Measurements from ENCODE around the gene INF2.

INF2 gene

DNA sequence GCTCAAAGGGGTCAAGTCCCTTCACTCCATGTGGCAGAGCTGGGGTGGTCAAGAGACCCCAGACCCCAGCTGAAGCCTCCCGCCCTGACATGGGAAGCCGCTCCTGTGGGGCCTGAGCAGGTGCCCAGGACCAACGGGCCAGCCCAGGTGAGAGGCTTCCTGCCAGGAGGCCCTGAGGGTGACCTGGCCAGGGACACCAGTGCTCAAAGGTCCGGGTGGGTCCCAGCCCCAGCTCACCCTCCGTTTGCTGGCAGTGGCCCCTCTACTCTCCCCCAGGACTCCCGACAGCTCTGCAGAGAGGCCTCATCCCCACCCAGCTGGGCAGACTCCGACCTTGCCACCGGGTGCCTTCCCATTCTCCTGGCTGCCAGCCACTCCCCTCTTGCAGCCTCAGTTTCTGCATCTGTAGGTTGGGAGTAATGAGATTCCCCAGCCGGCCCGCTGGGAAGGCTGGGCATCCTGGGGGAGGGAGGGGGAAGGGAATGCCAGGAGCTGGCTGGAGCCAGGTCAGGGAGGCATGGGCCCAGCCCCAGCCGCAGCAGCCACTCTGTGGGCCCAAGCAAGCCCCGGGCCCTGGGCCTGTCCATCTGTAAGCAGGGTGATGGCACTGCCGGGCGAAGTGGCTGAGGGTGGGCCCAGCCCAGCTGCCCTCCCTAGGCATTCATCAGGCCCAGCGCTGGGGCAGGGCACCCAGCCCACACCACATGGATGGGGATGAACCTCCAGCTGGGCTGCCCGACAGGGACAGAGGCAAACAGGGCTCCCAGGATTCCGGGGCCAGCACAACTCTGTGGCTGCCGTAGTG, 10.3 kb upstream of the INF2 start:
- DNase-seq (no peak), ATAC-seq (no peak)
- no peaks in the 10 kb centered on the region for H3K9me3 Mint-ChIP-seq
- peak overlapping the region; percentile 83 to 95 for H3K4me3 Mint-ChIP-seq
- peaks cover 37% of the 10 kb centered on the region for H3K4me1 Mint-ChIP-seq
- H3K27me3 Mint-ChIP-seq = no peaks in the 10 kb centered on the region
- no peak overlapping the region for H3K27ac Mint-ChIP-seq

DNA sequence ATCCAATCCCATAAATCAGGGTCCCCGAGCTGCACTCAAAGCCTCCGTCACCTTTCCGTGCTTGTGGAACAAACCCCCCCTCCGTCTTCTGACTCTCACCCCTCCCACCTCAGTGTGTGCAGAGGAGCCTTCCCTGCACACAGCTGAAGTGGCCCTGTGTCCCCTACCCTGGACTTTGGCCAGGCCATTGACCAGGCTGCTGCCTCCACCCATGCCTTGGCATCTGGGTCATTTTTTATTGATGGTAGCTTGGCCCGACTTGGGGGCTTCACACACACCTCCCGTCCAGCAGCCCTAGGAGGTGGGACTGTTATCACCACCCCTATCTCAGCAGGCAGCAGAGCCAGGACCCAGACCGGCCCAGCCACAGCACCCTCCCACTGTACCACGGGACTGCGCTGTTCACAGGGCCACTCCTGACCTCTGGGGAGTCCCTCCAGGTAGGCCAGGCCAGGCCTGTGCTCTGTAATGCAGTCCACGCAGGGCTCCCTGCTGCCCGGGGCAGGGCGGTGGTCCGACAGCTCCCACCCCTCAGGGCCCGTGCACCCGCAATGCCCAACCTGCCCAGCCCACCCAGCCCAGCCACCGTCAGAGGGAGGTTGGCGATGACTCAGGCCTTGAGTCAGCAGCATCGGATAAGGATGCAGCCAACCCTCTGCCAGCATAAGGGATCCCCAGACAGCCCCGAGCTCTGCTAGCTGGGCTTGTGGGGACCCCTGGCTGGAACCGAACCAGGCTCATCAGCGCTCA, 9.2 kb upstream of the INF2 start:
- peak overlapping the region in 1 of 2 donors; percentile 27 for H3K4me3 Mint-ChIP-seq
- peak overlapping the region in 1 of 2 donors; percentile 59 for H3K27ac Mint-ChIP-seq
- peaks cover 41% of the 10 kb centered on the region for H3K4me1 Mint-ChIP-seq
- ATAC-seq (no peak), DNase-seq (no peak)
- H3K9me3 Mint-ChIP-seq = no peaks in the 10 kb centered on the region
- no peaks in the 10 kb centered on the region for H3K27me3 Mint-ChIP-seq

DNA sequence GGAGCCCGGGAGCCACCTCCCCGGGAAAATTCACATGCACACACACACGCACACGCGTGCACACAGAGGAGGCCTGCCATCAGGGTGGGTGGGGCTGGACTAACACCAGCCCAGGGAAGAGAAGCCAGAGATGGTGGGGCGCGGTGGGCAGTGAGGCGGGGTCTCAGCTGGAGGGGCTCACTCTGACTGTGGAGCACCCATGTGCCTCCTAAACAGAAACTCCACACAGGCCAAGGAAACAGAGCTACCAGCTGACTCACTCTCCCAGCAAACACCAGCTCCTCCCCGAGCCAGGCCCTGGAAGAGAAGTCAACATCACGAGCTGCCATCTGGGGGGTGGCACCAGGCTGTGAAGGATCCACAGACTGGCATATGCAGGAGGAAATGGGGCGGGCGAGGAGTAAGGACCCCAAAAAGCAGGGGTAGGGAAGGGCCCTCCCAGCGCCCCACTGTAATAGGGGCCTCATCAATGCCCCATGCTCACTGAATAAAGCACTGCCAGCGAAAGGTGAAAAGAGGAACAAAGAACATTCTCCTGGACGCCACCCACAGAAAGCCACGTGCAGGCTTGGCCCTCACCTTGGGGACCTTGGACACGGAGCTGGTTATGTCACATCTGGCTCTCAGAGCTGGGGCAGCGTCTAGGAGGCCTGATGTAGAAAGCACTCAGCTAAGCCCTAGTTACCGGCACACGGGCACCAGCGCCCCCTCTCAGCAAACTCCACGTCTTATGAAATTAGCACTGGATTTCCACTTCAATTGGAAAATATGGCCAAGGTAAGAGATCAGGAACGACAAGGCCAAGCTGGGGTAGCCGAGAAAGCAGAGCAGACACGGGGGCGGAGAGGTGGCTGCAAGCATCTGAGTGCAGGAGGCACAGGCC, 8.4 kb upstream of the INF2 start:
- no peak overlapping the region for H3K27ac Mint-ChIP-seq
- H3K9me3 Mint-ChIP-seq = no peaks in the 10 kb centered on the region
- DNase-seq (no peak), ATAC-seq (no peak)
- no peak overlapping the region for H3K4me3 Mint-ChIP-seq
- no peaks in the 10 kb centered on the region for H3K27me3 Mint-ChIP-seq
- peaks cover 47% of the 10 kb centered on the region for H3K4me1 Mint-ChIP-seq

GRCh38 chr14:104681689-104682074, 7.7 kb upstream of the INF2 start:
- Mint-ChIP-seq H3K27ac (no peak overlapping the region), H3K4me3 (no peak overlapping the region), H3K27me3 (no peaks in the 10 kb centered on the region), H3K9me3 (no peaks in the 10 kb centered on the region), H3K4me1 (peaks cover 47% of the 10 kb centered on the region)
- ATAC-seq (no peak), DNase-seq (no peak)

- ATAC-seq (no peak), DNase-seq (no peak)
- Mint-ChIP-seq H3K9me3 (no peaks in the 10 kb centered on the region), H3K27me3 (no peaks in the 10 kb centered on the region), H3K4me1 (peaks cover 47% of the 10 kb centered on the region), H3K4me3 (no peak overlapping the region), H3K27ac (no peak overlapping the region)
These were observed 7.3 kb upstream of the INF2 start for GRCh38 chr14:104682107-104682593.

- Mint-ChIP-seq H3K27ac (no peak overlapping the region), H3K9me3 (no peaks in the 10 kb centered on the region), H3K4me3 (no peak overlapping the region), H3K27me3 (no peaks in the 10 kb centered on the region), H3K4me1 (peaks cover 47% of the 10 kb centered on the region)
- ATAC-seq = no peak
- DNase-seq = no peak
These were observed 5.6 kb upstream of the INF2 start for GRCh38 chr14:104683653-104684448.

DNA sequence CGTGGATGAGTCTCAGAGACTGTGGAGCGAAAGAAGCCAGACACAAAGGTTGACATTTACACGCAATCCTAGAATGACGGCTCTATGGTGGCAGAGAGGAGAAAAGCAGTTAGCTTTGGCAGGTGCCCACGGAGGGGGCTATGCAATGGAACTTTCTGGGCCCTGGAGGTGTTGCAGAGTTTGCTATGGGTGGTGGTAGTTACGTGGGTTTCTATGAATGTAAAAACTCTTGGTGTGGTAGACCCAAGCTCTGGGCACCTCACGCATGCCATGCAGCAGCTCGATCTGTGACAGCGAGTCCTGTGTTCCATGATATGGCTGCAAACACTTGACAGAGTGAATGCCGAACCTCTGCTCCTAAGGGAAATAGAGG, 5.0 kb upstream of the INF2 start:
- H3K4me3 Mint-ChIP-seq = no peak overlapping the region
- ATAC-seq = no peak
- no peak overlapping the region for H3K27ac Mint-ChIP-seq

DNA sequence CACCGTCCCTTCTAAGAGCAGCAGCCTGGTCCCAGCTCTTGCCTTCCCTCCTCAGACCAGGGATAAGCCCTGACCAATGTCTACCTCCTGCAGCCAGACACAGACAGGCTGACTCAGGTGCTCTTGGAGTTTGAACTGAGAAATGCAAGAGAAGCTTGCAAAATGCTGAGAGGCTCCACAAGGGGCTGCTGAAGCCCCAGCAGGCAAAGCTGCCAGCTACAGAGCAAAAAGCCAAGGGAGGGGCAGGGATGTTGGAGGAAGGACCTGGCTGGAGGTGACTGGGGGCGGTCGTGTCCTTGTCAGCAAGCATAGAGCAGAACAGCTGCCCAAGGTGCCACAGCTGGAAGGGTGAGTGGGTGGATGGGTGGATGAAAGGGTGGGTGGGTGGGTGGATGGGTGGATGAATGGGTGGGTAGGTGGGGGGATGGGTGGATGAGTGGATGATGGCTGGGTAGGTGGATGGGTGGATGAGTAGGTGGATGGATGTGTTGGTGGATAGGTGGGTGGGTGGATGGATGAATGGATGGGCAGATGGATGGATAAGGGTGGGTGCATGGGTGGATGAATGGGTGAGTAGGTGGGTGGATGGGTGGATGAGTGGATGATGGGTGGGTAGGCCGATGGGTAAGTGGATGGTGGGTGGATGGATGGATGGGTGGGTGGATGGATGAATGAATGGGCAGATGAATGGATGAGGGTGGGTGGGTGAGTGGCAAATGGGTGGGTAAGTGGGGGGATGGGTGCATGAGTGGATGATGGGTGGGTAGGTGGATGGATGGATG, 4.0 kb upstream of the INF2 start:
- no peaks in the 10 kb centered on the region for H3K9me3 Mint-ChIP-seq
- peak overlapping the region in 1 of 2 donors; percentile 8 for H3K27ac Mint-ChIP-seq
- H3K4me3 Mint-ChIP-seq = no peak overlapping the region
- H3K4me1 Mint-ChIP-seq = peaks cover 49% of the 10 kb centered on the region
- no peak for DNase-seq
- H3K27me3 Mint-ChIP-seq = no peaks in the 10 kb centered on the region
- no peak for ATAC-seq

More for the DNA sequence above, 5.0 kb upstream of the INF2 start:
- no peak for DNase-seq
- peaks cover 45% of the 10 kb centered on the region for H3K4me1 Mint-ChIP-seq
- no peaks in the 10 kb centered on the region for H3K9me3 Mint-ChIP-seq
- H3K27me3 Mint-ChIP-seq = no peaks in the 10 kb centered on the region

DNA sequence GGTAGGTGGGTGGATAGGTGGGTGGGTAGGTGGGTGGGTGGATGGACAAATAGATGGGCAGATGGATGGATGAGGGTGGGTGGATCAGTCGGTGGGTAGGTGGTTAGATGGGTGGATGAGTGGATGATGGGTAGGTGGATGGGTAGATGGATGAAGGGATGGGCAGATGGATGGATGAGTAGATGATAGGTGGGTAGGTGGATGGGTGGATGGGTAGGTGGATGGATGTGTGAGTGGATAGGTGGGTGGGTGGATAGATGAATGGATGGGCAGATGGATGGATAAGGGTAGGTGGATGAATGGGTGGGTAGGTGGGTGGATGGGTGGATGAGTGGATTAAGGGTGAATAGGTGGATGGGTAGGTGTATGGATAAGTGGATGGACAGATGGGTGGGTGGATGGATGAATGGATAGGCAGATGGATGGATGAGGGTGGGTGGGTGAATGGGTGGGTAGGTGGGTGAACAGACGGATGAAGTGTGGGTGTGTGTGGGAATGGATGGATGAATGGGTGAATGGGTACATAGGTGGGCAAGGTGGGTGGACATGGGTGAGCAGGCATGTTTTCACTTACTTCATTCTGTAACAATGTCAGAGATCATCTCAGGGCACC, 3.3 kb upstream of the INF2 start:
- Mint-ChIP-seq H3K4me3 (no peak overlapping the region), H3K27ac (no peak overlapping the region), H3K27me3 (no peaks in the 10 kb centered on the region), H3K4me1 (peaks cover 56% of the 10 kb centered on the region), H3K9me3 (no peaks in the 10 kb centered on the region)
- no peak for ATAC-seq
- no peak for DNase-seq

GRCh38 chr14:104686624-104687517, 2.5 kb upstream of the INF2 start:
- ATAC-seq = no peak
- peak overlapping the region; percentile 17 to 81 for H3K4me3 Mint-ChIP-seq
- peak overlapping the region; percentile 49 to 50 for H3K27ac Mint-ChIP-seq
- H3K4me1 Mint-ChIP-seq = peaks cover 64% of the 10 kb centered on the region
- H3K9me3 Mint-ChIP-seq = no peaks in the 10 kb centered on the region
- no peaks in the 10 kb centered on the region for H3K27me3 Mint-ChIP-seq
- no peak for DNase-seq

DNA sequence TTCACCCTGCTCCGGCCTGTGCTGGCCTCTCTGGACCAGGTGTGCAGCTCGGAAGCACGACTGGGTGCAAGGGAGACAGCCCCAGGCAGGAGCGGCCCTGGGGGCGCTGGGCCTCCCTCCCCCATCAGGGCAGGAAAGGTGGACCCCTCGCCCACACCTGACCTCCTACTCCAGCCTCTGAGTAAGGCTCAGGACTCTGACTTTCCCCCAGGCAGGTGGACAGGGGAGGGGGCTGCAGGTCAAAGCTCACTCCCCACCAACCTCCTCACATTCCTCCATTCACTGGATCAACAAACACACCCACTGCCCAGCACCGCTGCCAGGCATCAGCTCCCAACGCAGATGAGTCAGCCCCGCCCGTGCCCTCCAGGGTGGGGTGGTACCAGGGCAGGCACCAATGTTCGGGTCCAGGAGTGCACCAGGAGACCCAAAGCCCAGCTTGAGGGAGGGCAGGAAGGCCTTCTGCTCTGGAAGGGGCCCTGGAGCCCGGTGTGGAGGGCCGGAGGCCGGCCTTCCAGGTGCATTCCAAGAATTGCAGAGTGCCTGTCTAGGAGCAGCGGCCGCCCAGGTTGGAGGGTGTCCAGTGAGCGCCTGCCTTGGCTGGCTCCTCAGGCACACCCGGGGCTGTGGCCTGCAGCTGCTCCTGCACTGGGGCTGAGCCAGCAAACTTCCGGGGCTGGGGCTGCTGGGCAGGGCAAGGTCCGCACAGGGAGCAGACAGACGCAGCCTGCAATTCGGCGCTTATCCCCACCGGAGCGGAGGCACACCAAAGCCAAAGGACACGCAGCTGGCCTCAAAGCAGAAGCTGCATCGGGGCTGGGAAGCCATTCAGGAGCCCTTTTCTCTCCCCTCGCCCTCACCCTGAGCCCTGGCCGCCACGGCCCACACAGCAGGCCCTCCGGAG, 1.6 kb upstream of the INF2 start:
- H3K4me1 Mint-ChIP-seq = peaks cover 72% of the 10 kb centered on the region
- H3K27ac Mint-ChIP-seq = peak overlapping the region; percentile 49 to 50

GRCh38 chr14:104688505-104689108, 811 bp upstream of the INF2 start:
- ATAC-seq (peak; percentile 55), DNase-seq (peak; percentile 42 to 67)

More for the DNA sequence above, 1.6 kb upstream of the INF2 start:
- DNase-seq (no peak), ATAC-seq (no peak)
- Mint-ChIP-seq H3K27me3 (no peaks in the 10 kb centered on the region), H3K4me3 (peak overlapping the region; percentile 53 to 81), H3K9me3 (no peaks in the 10 kb centered on the region)

More at GRCh38 chr14:104688505-104689108, 811 bp upstream of the INF2 start:
- Mint-ChIP-seq H3K9me3 (no peaks in the 10 kb centered on the region), H3K4me1 (peaks cover 80% of the 10 kb centered on the region), H3K4me3 (peak overlapping the region; percentile 53 to 81), H3K27me3 (no peaks in the 10 kb centered on the region), H3K27ac (peak overlapping the region; percentile 52 to 86)
